GM12801 (cell line): ENCODE measurements around the gene HECTD2.

Source experiments
- TF ChIP-seq, protein P1 (sequence below): IDR thresholded peaks from one replicate; pipeline ENCODE4 v1.5.1; 2011; ENCODE audit warnings: control low read depth; ENCODE audit not compliant: insufficient read length; ENCODE audit errors: extremely low read depth

The HECTD2 gene

DNA sequence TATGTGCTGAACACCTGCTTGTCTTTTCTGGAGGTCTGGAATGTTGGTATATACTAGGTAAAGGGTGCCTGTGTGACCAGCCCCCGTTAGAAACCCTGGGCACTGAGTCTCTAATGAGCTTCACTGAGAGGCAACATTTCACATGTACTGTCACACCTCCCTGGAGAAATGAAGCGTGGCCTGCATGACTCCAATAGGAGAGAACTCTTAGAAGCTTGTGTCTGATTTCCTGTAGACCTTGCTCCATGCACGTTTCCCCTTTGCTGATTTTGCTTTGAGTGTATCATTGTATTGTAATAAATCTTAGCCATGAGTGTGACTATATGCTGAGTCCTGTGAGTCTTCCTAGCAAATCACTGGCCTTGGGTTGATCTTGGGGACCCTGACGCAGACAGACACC lies 139.9 kb downstream of the HECTD2 start:
- TF ChIP-seq, protein P1, sequence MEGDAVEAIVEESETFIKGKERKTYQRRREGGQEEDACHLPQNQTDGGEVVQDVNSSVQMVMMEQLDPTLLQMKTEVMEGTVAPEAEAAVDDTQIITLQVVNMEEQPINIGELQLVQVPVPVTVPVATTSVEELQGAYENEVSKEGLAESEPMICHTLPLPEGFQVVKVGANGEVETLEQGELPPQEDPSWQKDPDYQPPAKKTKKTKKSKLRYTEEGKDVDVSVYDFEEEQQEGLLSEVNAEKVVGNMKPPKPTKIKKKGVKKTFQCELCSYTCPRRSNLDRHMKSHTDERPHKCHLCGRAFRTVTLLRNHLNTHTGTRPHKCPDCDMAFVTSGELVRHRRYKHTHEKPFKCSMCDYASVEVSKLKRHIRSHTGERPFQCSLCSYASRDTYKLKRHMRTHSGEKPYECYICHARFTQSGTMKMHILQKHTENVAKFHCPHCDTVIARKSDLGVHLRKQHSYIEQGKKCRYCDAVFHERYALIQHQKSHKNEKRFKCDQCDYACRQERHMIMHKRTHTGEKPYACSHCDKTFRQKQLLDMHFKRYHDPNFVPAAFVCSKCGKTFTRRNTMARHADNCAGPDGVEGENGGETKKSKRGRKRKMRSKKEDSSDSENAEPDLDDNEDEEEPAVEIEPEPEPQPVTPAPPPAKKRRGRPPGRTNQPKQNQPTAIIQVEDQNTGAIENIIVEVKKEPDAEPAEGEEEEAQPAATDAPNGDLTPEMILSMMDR = no peak

DNA sequence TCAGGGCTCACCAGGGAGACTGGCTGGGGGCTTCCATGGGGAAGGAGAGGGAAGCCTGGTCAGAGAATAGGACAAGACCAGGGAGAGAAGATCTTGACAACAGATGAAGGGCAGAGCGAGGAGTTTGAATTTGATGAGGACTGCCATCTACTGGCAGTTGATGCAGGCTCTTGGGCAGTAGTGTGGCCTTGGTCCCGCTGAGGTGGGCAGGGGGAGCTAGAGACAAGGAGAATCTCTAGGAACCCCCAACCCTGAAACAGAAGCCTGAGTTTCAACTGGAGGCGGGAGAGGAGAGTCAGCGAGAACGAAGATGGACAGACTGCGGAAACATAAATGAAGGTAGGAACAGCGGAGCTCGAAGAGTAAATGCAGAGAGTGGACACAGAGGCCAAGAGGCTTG lies 141.7 kb downstream of the HECTD2 start:
- TF ChIP-seq, protein P1 = no peak

DNA sequence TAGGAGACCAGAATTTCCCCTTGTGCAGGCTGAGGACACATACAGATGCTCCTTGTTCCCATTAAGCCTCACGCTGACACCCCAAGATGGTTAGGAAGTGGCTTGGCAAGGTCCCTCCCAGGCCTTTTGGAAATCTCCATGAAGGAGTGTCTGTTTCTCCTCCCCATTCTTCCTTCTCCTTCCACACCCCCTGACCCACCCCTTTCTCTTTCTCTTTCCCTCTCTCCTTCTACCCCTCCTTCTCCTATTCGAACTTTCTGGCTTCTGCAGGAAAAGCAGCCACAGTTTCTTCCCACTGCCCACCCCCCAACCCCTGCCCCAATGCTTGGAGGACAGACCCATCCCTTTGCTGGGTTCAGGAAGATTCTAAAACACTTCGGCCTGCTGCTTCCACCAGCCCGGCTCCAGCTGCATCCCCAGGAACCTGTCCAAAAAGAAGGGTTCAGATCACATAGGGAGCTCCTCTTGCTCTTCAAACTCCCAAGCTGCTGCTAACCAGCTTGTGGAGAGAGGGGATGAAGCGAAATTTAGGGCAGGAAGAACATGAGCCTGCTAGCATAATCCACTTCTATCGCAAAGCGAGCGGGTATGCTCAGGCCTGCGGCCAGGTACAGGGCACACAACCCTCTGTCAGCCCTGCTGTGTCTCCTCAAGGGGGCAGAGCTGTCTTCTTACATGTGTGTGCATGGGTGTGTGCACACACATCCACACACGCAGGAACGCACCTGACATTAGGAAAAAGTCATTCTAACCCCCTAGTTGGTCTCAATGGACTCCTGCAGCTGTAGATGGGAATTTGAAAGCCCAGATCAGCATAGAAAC lies 142.3 kb downstream of the HECTD2 start:
- TF ChIP-seq, protein P1 = no peak

DNA sequence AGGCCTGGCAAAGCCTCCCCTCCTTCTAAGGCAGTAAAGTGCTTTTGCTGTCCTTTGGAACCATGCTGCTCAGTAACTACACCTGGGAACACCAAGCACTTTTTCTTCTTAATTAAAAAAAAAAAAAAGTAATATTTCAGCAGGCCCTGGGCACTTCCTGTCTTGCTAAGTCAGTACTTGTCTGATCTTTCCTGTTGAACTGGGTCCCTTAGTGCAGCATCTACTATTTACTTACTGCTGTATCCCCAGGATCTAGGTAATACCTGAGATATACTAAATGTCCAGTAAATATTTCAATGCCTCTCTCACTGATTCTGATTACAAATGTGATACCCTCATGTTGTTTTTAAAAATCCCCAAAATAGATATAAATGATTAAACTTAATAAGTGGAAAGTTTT lies 145.3 kb downstream of the HECTD2 start:
- TF ChIP-seq, protein P1 = no peak

DNA sequence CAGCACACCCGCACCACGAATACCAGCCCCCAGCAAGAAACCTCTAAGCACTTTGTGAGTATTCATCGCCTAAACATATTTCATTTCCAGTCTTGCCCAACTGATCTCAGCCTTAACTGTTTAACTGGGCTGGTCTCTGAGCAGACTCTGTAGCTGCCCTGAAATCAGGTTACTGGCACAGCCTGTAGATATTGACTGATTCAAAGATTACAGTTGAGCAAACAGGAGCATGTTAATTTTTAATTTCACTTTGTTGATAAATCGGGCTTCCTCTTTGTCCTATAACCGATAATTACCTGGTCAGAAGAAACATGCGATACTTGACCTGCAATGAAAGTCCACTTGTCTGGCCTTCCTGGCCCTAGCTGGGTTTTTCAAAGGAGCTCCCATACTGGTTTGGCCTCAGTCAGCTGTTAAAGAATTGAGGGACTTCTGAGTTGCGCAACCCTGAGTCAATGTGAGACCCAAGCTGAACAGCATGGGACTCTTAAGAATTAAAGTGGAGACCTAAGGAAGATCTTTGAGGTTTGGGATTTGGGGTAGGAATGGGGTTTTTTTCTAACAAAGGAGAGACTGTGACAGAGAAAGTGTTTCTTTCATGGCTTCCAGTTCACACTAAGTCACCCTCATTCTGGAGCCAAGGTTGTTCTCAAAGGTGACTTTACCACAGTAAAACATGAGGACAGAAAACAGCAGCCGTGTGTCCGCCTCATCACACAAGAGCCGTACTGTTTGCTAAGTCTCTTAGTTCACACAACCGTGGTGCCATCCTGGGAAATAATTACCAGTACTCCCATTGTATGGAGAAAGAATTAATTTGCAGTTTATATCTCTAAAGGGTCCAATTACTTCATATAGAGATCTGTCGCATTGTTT lies 146.8 kb downstream of the HECTD2 start:
- TF ChIP-seq, protein P1 = no peak

- TF ChIP-seq, protein P1 = no peak
These were observed 147.5 kb downstream of the HECTD2 start for GRCh38 chr10:91557651-91558111.

- TF ChIP-seq, protein P1 = no peak
These were observed 148.3 kb downstream of the HECTD2 start for GRCh38 chr10:91558473-91558872.
